HepG2 (cell line): ENCODE measurements around the gene CDHR3. TPM values are rescaled to one million over a fixed set of nuclear protein-coding genes. Genes with fewer than 3 reads are reported as not detected.

ENCODE experiments used
- ATAC-seq: fragments of 200-7000 bp; cut with Tn5 transposase; 3 replicates; pipeline ENCODE4 v1.9.1; 2020; ENCODE audit warnings: mild to moderate bottlenecking, moderate library complexity
- BruUV-seq: library from RNA; stranded (reverse); fragments of 400-500 nt; replicated peaks from 2 replicates; lab custom pipeline; 2021; lab: Mats Ljungman, UMichigan
- CTCF ChIA-PET: fragments of 300-600 bp; formaldehyde crosslinking; extraction: SDS; loops from one replicate; lab custom pipeline; 2021; ENCODE audit warnings: low total read pairs, inconsistent platforms, low intra/inter-chr PET ratio; lab: Yijun Ruan, JAX
- POLR2A ChIA-PET: fragments of 350-600 bp; sonication (Branson Sonifier 250); formaldehyde crosslinking; loops from one replicate; lab custom pipeline; 2020; ENCODE audit warnings: antibody characterized with exemption, inconsistent platforms; lab: Yijun Ruan, JAX
- DNase-seq: peaks from one replicate; pipeline ENCODE4 v3.0.0-alpha.2; 2015; ENCODE audit warnings: low spot score
- FAIRE-seq: peaks from 3 replicates; lab custom pipeline; 2011; peaks lifted over from hg19 to GRCh38; lab: Jason Lieb, UNC
- H2AFZ ChIP-seq: one replicate; pipeline ENCODE4 v1.6.1; 2011; ENCODE audit warnings: low read length, inconsistent platforms
- H3K27ac ChIP-seq: fragments of 300-600 bp; 3 replicates; pipeline ENCODE4 v1.8.0; 2011; ENCODE audit warnings: mixed run types, mild to moderate bottlenecking, mixed read lengths, low read length, inconsistent platforms; ENCODE audit not compliant: insufficient read depth; ENCODE audit errors: extremely low read length
- H3K27me3 ChIP-seq, 2 experiments: fragments of 200-600 bp in 1 of 2; 2 replicates in 1 of 2; 3 replicates in 1 of 2; pipeline versions ENCODE4 v1.6.0 to v1.8.0; 2011; ENCODE audit warnings: low read length in 2 of 2, mild to moderate bottlenecking in 2 of 2, moderate library complexity in 2 of 2, inconsistent platforms in 1 of 2; ENCODE audit not compliant: insufficient read depth in 2 of 2, control insufficient read depth in 1 of 2
- H3K36me3 ChIP-seq, 2 experiments: fragments of 200-600 bp in 1 of 2; replicated peaks in 1 of 2; 2 replicates in 1 of 2; 3 replicates in 1 of 2; pipeline versions ENCODE4 v1.5.1 to v1.8.0; 2011; ENCODE audit warnings: low read length in 2 of 2, inconsistent platforms in 1 of 2; ENCODE audit not compliant: insufficient read depth in 2 of 2, control insufficient read depth in 1 of 2
- H3K4me1 ChIP-seq: 2 replicates; pipeline ENCODE4 v1.5.1; 2012; ENCODE audit warnings: low read length, inconsistent platforms; ENCODE audit not compliant: insufficient read depth
- H3K4me2 ChIP-seq: 2 replicates; pipeline ENCODE4 v1.6.0; 2011; ENCODE audit warnings: low read depth, low read length, inconsistent platforms
- H3K4me3 ChIP-seq, 3 experiments: fragments of 200-600 bp in 1 of 3; sonication (generic), shearing (Covaris generic) in 1 of 3; replicated peaks in 1 of 3; 2 replicates each; pipeline ENCODE4 v1.5.1; 2011 to 2016; ENCODE audit warnings: low read length in 3 of 3, inconsistent platforms in 2 of 3, low read depth in 2 of 3, mild to moderate bottlenecking in 2 of 3, control low read depth in 1 of 3, mixed read lengths in 1 of 3; ENCODE audit not compliant: insufficient read depth in 1 of 3
- H3K79me2 ChIP-seq: one replicate; pipeline ENCODE4 v1.6.1; 2011; ENCODE audit warnings: low read length, inconsistent platforms; ENCODE audit not compliant: insufficient read depth
- H3K9ac ChIP-seq: 2 replicates; pipeline ENCODE4 v1.6.0; 2011; ENCODE audit warnings: mild to moderate bottlenecking, low read depth, low read length, inconsistent platforms; ENCODE audit not compliant: insufficient read depth
- H3K9me3 ChIP-seq: 2 replicates; pipeline ENCODE4 v1.5.1; 2012; ENCODE audit warnings: mild to moderate bottlenecking, low read length
- H4K20me1 ChIP-seq: 2 replicates; pipeline ENCODE4 v1.6.0; 2011; ENCODE audit warnings: inconsistent platforms, mild to moderate bottlenecking, low read length, moderate library complexity; ENCODE audit not compliant: insufficient read depth
- NCOA1 ChIP-seq: sonication (generic); formaldehyde crosslinking; IDR thresholded peaks from 2 replicates; pipeline ENCODE4 v1.9.0; 2021; ENCODE audit warnings: missing genetic modification reagents
- POLR2AphosphoS2 ChIP-seq: IDR thresholded peaks from 2 replicates; pipeline ENCODE4 v1.6.1; 2011; ENCODE audit warnings: low read depth, low read length, improper control_type of control experiment
- RCOR2 ChIP-seq: IDR thresholded peaks from 2 replicates; pipeline ENCODE4 v1.6.1; 2016; ENCODE audit warnings: missing biosample characterization, missing genetic modification reagents
- UBTF ChIP-seq: sonication (generic); formaldehyde crosslinking; IDR thresholded peaks from 2 replicates; pipeline ENCODE4 v1.4.0; 2020; ENCODE audit warnings: mild to moderate bottlenecking, missing genetic modification reagents
- ZFX ChIP-seq: sonication (generic); formaldehyde crosslinking; IDR thresholded peaks from 2 replicates; pipeline ENCODE4 v1.4.0; 2020; ENCODE audit warnings: mild to moderate bottlenecking, low read depth, missing genetic modification reagents, moderate library complexity
- ZNF546 ChIP-seq: sonication (generic); formaldehyde crosslinking; conservative IDR thresholded peaks from 2 replicates; pipeline ENCODE4 v1.8.1; 2023; ENCODE audit warnings: mild to moderate bottlenecking, missing genetic modification reagents
- WGBS: methylation state at CpG from one replicate; pipeline ENCODE4 v1.1.6; 2017; ENCODE audit warnings: low lambda C conversion rate; 5-methylcytosine and 5-hydroxymethylcytosine counted together
- in situ Hi-C: cut with HindIII; loops from 2 replicates; pipeline ENCODE4 v1.10.0; 2017; ENCODE audit warnings: low pct_unique_long_range_greater_than_20kb; ENCODE audit not compliant: extremely low pct_ligation_motif_present
- intact Hi-C: fragments of 100-400 bp; cut with micrococcal nuclease; formaldehyde crosslinking; loops from one replicate; pipeline ENCODE4 v1.10.0; 2022; ENCODE audit not compliant: unreplicated experiment
- polyA plus RNA-seq, 8 experiments: library from polyadenylated mRNA; depleted of rRNA in 3 of 8; stranded (reverse) in 7 of 8; unstranded in 1 of 8; fragments of >200 nt; fragmentation: Illumina TruSeq in 4 of 8; extraction: Trizol in 4 of 8; gene quantifications; 2 replicates each; pipeline versions ENCODE4 v1.2.1 to v1.2.3, GENCODE V29; 2011 to 2016; ENCODE audit warnings: low read depth in 4 of 8, missing spikeins in 1 of 8, mixed read lengths in 1 of 8; ENCODE audit not compliant: insufficient read depth in 1 of 8
- total RNA-seq, 5 experiments: library from RNA; depleted of rRNA; stranded (reverse); fragments of >200 nt; fragmentation: Illumina TruSeq; extraction: Trizol; gene quantifications; 2 replicates each; pipeline ENCODE4 v1.2.3, GENCODE V29; 2016; ENCODE audit warnings: low read depth in 1 of 5
- TF ChIP-seq, protein P1 (sequence below): sonication (generic); formaldehyde crosslinking; IDR thresholded peaks from 2 replicates; pipeline ENCODE4 v1.5.0; 2020; ENCODE audit warnings: missing genetic modification reagents

The CDHR3 gene
- total and polyA plus RNA-seq, 2 of the 13 experiments (the other 11 are each of a cell fraction or from before 2014, with no cell fraction given) = 6.5 to 11.8 TPM

DNA sequence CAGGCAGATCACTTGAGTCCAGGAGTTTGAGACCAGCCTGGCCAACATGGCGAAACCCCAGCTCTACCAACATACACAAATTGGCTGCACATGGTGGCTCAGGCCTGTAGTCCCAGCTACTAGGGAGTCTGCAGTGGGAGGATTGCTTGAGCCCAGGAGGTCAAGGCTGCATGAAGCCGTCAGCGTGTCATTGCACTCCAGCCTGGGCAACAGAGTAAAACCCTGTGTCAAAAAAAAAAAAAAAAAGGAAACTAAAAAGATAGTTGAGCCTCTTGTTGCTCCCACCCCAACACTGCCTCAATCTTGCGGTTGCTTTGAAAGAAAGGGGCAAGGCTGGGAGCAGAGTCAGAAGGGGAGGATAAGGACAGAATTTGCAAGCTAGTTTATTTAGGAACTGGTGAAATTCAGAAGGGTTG is 79.1 kb downstream of the CDHR3 start (continued):
- TF ChIP-seq, protein P1, sequence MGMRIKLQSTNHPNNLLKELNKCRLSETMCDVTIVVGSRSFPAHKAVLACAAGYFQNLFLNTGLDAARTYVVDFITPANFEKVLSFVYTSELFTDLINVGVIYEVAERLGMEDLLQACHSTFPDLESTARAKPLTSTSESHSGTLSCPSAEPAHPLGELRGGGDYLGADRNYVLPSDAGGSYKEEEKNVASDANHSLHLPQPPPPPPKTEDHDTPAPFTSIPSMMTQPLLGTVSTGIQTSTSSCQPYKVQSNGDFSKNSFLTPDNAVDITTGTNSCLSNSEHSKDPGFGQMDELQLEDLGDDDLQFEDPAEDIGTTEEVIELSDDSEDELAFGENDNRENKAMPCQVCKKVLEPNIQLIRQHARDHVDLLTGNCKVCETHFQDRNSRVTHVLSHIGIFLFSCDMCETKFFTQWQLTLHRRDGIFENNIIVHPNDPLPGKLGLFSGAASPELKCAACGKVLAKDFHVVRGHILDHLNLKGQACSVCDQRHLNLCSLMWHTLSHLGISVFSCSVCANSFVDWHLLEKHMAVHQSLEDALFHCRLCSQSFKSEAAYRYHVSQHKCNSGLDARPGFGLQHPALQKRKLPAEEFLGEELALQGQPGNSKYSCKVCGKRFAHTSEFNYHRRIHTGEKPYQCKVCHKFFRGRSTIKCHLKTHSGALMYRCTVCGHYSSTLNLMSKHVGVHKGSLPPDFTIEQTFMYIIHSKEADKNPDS (CRISPR knock-in tag) = no peak
- TF ChIP-seq NCOA1 (CRISPR knock-in tag) (0 out of 2 replicates have a peak, but pooled peaks have one; percentile 42), ZFX (0 out of 2 replicates have a peak, but pooled peaks have one; percentile 8)

DNA sequence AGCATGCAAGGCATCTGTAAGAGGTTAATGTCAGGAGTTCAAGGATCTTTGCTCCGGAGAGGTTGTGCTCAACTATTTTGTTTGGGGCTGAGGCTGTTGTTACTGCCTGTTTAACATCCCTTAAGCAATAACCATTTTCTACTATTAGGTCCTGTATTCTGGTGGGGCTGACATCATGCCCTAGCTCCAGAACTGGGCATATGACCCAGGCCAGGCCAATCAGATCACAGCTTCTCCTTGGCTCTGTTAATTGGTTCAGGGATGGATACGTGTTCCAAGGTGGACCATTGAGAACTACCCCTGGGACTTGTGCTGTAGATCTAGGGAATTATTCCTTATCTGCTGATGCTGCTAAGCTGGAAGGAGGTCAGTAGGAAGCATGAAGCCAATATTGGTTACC is 82.1 kb downstream of the CDHR3 start:
- TF ChIP-seq UBTF (no peak), ZNF546 (CRISPR knock-in tag) (no peak), POLR2AphosphoS2 (no peak), RCOR2 (no peak)
- in situ Hi-C loops = no loop called here
- Histone ChIP-seq H3K36me3 (no peaks in the 10 kb centered on the region), H3K27me3 (peaks cover 0 to 18% of the 10 kb centered on the region in 2 experiments), H3K4me2 (no peak overlapping the region), H4K20me1 (no peaks in the 10 kb centered on the region), H3K9ac (no peak overlapping the region), H3K9me3 (no peaks in the 10 kb centered on the region), H3K27ac (no peak overlapping the region), H2AFZ (no peak overlapping the region), H3K4me3 (no peak overlapping the region), H3K79me2 (no peaks in the 10 kb centered on the region), H3K4me1 (peaks cover 20% of the 10 kb centered on the region)
- DNase-seq = no peak
- no TSS peak for BruUV-seq
- no peak for FAIRE-seq
- ChIA-PET POLR2A (no interaction called here), CTCF (no interaction called here)
- 0% methylated on average over 2 of the region's 2 CpGs for WGBS
- no peak for ATAC-seq
- intact Hi-C loops = no loop called here
